Lower leg skin (tissue), 3 donors: Measurements from ENCODE around the gene TMEM154.

ENCODE experiments used
- CTCF ChIP-seq, 3 donors: fragments of 450-650 bp; IDR thresholded peaks; one replicate each; pipeline ENCODE4 v1.5.1; 2016; ENCODE audit warnings: antibody characterized with exemption in 3 of 3, mild to moderate bottlenecking in 3 of 3, moderate library complexity in 2 of 3
- POLR2A ChIP-seq, 2 donors: fragments of 450-650 bp; IDR thresholded peaks; one replicate each; pipeline ENCODE4 v1.6.1; 2016 to 2017; ENCODE audit warnings: antibody characterized with exemption in 2 of 2, mild to moderate bottlenecking in 1 of 2, moderate library complexity in 1 of 2

- TF ChIP-seq CTCF (IDR thresholded peaks at IDR 0.05) (no peak), POLR2A (IDR thresholded peaks at IDR 0.05) (no peak)
Measured at GRCh38 chr4:152633118-152633517, 46.7 kb downstream of the TMEM154 start.
